ENCODE data around the gene PTPN3.

PTPN3 gene

DNA sequence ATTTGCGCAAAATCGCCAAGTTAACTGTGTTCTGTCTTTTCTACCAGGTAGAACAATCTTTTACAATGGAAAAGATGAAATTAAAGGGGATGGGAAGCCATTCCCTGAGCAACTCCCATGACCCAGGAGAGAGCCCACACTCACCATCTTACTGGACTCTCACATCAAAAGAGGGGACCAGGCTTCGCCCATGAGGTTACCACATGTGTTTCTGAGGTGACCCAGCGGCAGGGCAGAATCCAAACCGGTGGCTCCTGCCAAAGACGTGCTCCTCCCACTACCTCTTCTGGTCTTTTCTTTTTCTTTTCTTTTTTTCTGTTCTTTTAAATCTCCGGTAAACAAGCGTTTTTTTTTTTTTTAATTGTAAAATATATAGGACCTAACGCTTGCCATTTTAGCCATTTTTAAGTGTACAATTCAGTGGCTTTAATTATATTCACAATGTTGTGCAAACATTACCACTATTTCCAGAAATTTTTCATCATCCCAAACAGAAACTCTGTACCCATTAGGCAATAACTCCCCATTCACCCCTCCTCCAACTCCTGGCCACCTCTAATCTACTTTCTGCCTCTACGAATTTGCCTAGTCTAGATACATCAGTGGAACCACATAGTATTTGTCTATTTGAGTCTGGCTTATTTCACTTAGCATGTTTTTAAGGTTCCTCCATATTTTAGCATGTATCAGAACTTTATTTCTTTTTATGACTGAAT, 19.3 kb downstream of the PTPN3 start:
- no peak for DNase-seq (ENCODE audit: extremely low spot score, insufficient read length, low read depth)
- FAIRE-seq: no peak

- no peak for FAIRE-seq
- no peak for DNase-seq (ENCODE audit: extremely low spot score, insufficient read length, low read depth)
These were observed 20.0 kb downstream of the PTPN3 start for GRCh38 chr9:109478051-109478563.

DNA sequence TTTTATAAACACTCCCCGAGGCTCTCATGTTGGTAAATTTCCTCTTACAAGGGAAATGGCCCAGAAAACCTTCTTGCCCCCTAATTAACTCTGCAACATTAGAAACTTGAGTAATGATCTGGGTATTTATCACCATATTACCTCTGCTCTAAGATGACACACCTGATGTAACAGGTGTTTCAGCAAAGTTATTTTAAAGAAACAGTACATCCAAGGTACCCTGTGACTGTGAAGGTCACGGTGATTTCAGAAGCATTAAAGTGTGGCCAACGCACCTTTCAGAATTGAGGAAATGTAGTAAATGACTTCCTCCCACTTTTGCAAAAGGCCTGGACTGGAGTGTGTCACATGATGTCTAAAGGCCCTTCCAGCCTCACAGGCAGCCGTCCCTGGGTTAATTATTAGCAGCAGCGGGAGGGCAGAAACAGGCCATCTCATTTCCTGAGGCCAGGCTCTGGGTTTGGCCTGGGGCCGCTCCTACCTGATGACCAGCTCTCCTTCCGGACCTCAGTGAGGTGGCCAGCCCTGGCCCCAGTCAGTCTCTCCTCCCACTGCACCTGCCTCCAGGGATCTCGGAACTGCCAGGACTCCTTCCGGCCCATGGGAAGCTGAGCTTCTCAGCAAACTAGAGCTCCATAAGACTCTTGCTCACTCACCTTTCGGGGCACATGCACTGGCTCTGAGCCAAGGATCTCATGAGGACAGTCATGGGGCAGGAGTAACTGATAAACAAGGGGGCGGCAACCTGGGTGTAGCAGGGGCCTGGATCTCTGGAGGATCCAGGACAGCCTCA, 20.7 kb downstream of the PTPN3 start:
- peak; percentile 71 for DNase-seq (ENCODE audit: extremely low spot score, insufficient read length, low read depth)

GRCh38 chr9:109476642-109477257, 21.4 kb downstream of the PTPN3 start:
- no peak for FAIRE-seq

More for the DNA sequence above, 20.7 kb downstream of the PTPN3 start:
- peak; percentile 95 for FAIRE-seq

DNA sequence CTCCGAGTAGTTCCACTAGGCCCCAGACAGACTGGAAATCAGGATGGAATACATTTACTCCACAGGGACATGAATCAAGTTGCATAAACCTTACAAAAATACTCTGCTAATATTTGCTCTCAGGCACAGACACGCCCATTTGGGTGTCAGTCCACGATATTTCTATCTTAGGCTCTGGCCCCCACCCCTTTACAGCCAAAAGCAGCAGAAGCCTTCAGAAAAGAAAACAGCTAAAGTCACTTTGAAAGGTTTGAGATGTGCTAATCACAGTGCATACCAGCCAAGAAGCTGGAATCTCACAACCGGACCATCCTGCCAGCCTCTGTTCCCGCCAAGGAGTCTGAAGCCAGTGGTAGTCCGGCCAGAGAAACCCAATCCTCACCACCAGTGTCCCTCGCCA, 22.6 kb downstream of the PTPN3 start:
- FAIRE-seq (no peak), DNase-seq (ENCODE audit: extremely low spot score, insufficient read length, low read depth) (no peak)

More at GRCh38 chr9:109476642-109477257, 21.4 kb downstream of the PTPN3 start:
- DNase-seq (ENCODE audit: extremely low spot score, insufficient read length, low read depth): no peak

DNA sequence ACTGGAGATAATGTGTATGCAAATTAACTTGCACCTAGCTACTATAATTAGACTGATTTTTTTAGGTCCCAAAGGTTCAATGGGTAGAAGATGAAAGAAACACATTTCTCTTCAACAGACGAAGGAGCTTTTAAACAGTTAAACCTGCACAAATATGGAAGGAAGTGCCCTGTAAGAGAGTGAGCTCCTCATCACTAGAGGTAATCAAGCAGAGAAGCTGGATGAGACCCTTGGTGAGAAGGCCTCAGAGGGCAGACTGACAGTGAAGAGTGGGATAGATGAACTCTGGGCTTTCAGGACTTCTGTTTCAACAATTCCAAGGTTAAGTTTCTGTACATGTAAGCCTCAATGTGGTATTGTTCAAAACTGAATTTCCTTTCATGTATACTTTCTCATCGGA, 23.2 kb downstream of the PTPN3 start:
- DNase-seq (ENCODE audit: extremely low spot score, insufficient read length, low read depth) (no peak), FAIRE-seq (no peak)

DNA sequence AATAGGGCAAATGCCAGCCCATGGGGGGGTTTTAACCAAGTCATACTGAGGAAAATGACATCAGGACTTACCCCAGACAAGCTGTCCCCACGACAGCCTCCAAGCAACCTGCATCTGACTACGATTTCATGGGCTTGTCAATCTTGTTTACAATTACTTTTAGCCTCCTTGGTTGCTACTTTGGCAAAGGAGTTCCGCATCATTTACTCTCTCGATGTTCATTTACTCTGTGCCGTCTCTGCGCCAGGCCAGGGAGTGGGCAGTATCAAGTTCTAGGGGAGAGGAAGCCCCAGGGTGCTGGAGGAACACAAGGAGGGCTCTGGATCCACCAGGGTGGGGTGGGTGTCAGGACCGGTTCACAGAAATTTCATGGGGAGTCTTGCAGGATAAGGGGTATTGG, 23.9 kb downstream of the PTPN3 start:
- no peak for DNase-seq (ENCODE audit: extremely low spot score, insufficient read length, low read depth)

DNA sequence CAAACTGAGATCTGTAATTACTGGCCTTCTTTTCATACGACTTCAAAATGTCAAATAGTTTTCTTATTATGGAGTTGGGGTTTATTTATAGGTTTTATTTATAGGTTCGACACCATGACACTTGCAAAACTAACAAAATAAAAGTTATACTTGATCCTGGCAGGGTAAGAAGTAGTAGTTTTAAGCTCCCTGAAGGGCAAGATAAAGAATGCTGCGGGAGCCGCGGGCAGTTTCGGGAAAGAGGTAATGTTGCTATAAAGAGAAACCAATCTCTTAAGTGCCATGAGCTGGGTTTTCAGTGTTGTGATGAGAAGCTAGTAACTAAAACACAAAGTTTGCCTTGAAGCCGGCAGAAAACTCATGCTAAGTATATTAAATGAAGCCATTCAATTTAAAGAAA, 24.8 kb downstream of the PTPN3 start:
- DNase-seq (ENCODE audit: extremely low spot score, insufficient read length, low read depth) (no peak), FAIRE-seq (no peak)

More for the DNA sequence above, 23.9 kb downstream of the PTPN3 start:
- FAIRE-seq: no peak

DNA sequence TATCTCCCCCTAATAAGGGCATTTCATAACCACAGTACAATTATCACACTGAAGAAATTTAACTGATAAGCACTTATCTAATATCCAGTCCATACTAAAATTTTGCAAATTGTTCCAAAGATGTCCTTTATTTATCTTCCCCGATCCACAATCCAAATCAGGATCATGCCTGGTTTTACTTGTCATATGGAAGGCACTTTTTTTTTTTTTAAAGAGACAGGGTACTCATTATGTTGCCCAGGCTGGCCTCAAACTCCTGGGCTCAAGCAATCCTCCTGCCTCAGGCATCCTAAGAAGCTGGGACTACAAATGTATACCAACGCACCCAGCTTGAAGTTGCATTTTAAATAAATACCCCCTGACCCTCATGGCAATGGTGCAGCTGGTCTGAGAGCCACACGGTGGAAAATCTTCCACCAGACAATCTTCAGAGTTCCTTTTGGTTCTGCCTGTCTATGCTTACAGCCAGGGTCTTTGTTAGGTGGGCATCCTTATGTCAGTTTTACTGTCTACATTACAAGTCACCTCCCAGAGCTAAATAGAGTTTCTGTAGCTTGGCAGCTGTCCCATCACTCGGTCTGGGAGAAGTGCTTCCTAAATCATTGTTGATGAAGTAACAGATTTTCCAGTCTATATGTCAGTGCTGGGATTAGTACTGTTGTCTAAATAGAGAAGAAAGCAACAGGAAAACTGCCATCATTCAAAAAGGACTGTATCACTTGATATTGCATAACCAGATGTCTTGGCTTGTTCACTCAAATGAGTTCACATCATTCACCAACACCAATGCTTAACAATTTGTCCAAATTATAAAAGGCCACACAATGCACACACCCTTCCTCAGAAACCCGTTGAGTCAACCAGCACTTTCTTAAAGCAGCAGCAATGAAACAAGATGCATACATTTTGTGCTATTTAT, 26.4 kb downstream of the PTPN3 start:
- FAIRE-seq: no peak

DNA sequence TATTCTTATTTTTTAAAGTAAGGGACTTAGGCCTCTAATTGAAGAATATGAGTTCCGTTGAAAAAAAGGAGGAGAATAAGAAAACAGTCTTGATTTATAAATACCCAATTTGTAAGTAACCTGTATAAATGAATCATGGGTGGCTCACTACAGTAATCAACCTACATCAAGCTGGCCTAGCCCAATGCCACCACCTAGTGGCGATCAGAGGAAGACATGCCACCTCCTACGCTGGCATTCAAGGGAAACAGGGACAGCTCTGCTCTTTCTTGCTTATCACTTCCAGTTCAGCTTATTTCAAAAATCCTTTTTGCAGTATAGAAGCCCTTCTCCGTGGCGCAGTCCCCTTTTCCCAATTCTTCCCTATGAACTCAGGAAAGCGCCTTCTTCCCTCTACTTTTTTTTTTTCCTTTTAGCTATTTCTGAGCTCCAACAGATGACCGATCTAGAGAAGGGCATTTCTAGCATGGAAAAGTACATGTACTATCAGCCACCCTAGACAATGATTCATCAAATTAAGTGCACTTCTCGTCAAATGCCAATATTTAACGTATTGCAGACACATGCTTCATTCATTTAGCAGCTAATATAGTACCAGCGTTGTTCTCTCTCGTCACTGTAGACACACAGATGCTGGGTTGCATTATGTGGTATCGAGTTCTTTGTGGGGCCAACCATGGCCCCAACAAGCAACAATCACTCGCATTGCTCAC, 28.3 kb downstream of the PTPN3 start:
- FAIRE-seq (peak; percentile 91), DNase-seq (ENCODE audit: extremely low spot score, insufficient read length, low read depth) (peak; percentile 49)

More for the DNA sequence above, 26.4 kb downstream of the PTPN3 start:
- no peak for DNase-seq (ENCODE audit: extremely low spot score, insufficient read length, low read depth)

GRCh38 chr9:109468927-109469326, 29.2 kb downstream of the PTPN3 start:
- no peak for DNase-seq (ENCODE audit: extremely low spot score, insufficient read length, low read depth)
- FAIRE-seq: no peak

DNA sequence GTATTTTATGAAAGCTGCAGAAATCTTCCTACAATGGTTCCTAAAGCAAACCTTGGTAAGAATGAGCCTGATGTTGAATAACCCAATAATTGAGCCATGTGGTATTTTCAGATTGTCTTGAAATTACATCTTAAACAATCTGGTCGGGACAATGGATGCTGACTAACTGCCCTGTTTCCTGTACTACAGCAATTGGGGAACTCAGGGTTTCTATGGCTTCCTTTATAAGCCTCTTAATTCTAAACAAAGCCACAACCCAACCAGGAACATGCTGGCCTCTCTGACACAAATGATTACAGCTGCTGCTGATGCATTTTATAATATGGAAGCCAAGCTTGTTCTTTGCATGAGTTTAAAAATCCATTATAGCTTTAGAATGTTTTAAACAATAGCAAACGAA, 30.2 kb downstream of the PTPN3 start:
- no peak for DNase-seq (ENCODE audit: extremely low spot score, insufficient read length, low read depth)
- FAIRE-seq: no peak

- DNase-seq (ENCODE audit: extremely low spot score, insufficient read length, low read depth): no peak
- no peak for FAIRE-seq
These were observed 31.2 kb downstream of the PTPN3 start for GRCh38 chr9:109466623-109467590.

DNA sequence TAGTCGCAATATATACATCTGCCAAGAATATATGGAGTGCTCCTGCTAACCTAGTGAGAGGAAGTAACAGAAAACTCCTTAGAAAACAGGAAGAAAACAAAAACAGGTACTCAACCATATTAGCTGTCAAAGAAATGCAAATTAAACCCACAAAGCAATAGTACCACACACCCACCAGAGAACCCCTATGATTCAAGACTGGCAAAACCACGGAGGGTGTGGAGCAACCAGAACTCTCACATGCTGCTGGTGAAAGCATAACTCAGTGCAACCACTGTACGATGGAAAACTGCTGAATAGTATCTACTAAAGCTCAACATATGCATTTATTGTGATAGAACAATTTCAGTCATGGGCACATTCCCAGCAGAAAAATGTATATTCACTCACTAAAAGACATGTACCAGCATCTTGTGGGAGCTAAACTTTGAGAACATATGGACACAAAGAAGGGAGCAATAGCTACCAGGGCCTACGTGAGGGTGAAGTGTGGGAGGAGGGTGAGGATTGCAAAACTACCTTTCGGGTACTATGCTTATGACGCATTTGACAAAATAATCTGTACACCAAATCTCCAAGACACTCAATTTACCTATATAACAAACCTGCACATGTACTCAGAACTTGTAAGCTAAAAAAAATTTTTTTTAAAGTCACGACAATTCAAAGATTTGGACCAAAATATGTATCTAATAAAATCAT, 34.0 kb downstream of the PTPN3 start:
- DNase-seq (ENCODE audit: extremely low spot score, insufficient read length, low read depth) (no peak), FAIRE-seq (peak; percentile 66)

DNA sequence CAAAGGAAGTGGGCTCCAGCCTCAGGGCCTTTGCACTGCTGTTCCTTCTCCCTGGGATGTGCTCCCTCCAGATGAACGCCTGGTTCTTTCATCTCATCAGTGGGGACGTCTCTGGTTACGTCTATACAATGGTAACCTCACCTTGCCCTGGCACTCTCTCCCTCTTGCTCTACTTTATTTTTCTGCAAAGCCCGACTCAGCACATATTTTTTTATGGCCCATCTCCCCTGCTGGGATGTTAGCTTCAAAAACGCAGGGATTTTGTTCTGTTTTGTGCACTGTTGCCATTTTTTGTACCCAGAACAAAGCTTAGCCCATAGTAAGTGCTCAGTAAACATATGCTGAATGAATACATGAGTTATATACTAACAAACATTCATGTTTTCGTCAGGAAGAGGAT, 37.5 kb downstream of the PTPN3 start:
- DNase-seq (ENCODE audit: extremely low spot score, insufficient read length, low read depth): no peak
- FAIRE-seq: no peak

DNA sequence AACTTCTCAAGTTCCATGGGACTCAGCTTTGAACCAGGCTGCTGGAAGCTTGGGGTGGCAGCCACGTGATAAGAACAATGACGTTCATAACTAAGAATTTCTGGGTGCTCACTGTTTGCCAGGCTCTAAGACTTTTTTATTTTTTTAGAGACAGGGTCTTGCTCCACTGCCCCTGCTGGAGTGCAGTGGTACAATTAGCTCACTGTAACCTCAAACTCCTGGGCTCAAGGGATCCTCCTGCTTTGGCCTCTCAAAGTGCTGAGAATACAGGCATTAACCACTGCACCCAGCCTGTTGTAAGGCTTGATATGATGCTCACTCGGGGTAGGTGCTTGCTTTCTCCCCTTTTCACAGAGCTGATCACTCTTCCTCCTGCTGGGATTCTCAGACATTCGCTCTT, 38.7 kb downstream of the PTPN3 start:
- DNase-seq (ENCODE audit: extremely low spot score, insufficient read length, low read depth) (no peak), FAIRE-seq (no peak)

DNA sequence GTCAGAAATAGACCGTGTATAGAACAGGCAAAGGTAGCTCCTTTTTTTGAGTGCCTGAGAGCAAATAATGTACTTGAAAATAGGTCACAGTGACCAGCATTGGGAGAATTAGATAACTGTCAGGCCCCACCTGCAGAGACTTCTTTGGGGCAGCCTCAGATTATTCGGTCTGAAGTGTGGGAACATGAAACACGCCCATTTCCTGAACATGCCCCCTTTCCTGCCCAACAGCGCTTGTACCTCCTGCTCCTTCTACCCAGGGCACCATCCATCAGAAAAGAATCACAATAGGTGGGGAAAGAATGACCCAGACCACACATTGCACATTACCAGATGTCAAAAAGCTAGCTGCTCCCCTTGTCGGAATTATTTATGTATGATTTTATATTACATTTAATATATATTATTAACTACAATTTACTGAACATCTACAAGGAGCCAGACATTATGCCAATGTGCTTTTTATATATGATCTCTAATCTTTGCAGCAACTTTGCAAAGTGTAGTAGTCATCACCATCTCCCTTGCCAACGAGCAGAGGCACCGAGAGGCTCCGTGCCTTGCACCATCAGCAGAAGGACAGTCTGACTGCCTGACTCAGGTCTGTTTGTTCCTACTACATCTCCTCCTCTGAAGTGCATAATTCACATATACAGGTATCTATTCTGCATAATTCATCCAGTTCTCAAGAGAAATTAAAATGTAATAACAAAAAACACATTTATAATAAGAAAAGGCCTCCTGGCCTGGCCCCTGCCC, 39.5 kb downstream of the PTPN3 start:
- DNase-seq (ENCODE audit: extremely low spot score, insufficient read length, low read depth) (no peak), FAIRE-seq (no peak)
